Ascending aorta (tissue), 2 donors: ENCODE measurements around the gene OPRM1. TPM values are rescaled to one million over a fixed set of nuclear protein-coding genes. Genes with fewer than 3 reads are reported as not detected.

Source experiments
- DNase-seq, 2 donors: peaks; one replicate each; pipeline ENCODE4 v3.0.0-alpha.2; 2019; ENCODE audit warnings: low spot score in 2 of 2
- H3K27ac ChIP-seq, 2 donors: fragments of 200-600 bp; sonication (generic); one replicate each; pipeline ENCODE4 v1.5.1; 2016 to 2017; ENCODE audit warnings: mild to moderate bottlenecking in 1 of 2
- H3K27me3 ChIP-seq: fragments of 200-600 bp; sonication (generic); one replicate; pipeline ENCODE4 v1.5.1; 2017
- H3K36me3 ChIP-seq, 2 donors: fragments of 200-600 bp; sonication (generic); one replicate each; pipeline ENCODE4 v1.5.1; 2016
- H3K4me1 ChIP-seq, 2 donors: fragments of 200-600 bp; sonication (generic); one replicate each; pipeline ENCODE4 v1.5.1; 2016 to 2017; ENCODE audit warnings: mild to moderate bottlenecking in 1 of 2
- H3K4me3 ChIP-seq, 2 donors: fragments of 200-600 bp; sonication (generic); one replicate each; pipeline ENCODE4 v1.5.1; 2016 to 2017; ENCODE audit warnings: mild to moderate bottlenecking in 1 of 2
- H3K9me3 ChIP-seq, 2 donors: fragments of 200-600 bp; sonication (generic); one replicate each; pipeline ENCODE4 v1.5.1; 2016
- CTCF ChIP-seq, 3 experiments: fragments of 200-600 bp in 2 of 3; fragments of 450-650 bp in 1 of 3; sonication (generic) in 2 of 3; IDR thresholded peaks; one replicate each; pipeline ENCODE4 v1.5.1; 2016 to 2019; ENCODE audit warnings: antibody characterized with exemption in 3 of 3, mild to moderate bottlenecking in 1 of 3, moderate library complexity in 1 of 3
- intact Hi-C: fragments of 100-400 bp; cut with DNase I; formaldehyde crosslinking; loops from one replicate; pipeline ENCODE4 v1.15.1; 2023
- total RNA-seq: library from RNA; depleted of rRNA; stranded (reverse); fragments of >200 nt; gene quantifications from one replicate; pipeline ENCODE4 v1.1.0, GENCODE V29; 2016

The OPRM1 gene
- total RNA-seq, 1 donor from 2014 or later: not detected

GRCh38 chr6:154219250-154219649 is 180.2 kb downstream of the OPRM1 start:
- H3K27ac ChIP-seq: no peak overlapping the region
- H3K4me3 ChIP-seq: no peak overlapping the region
- H3K9me3 ChIP-seq: no peaks in the 10 kb centered on the region
- H3K27me3 ChIP-seq: no peaks in the 10 kb centered on the region
- intact Hi-C loops: no loop called here
- no peak for TF ChIP-seq CTCF (IDR thresholded peaks at IDR 0.05)
- no peaks in the 10 kb centered on the region for H3K36me3 ChIP-seq
- no peak for DNase-seq
- H3K4me1 ChIP-seq: no peaks in the 10 kb centered on the region

- H3K36me3 ChIP-seq: no peaks in the 10 kb centered on the region
- H3K4me1 ChIP-seq: no peaks in the 10 kb centered on the region
- H3K27ac ChIP-seq: no peak overlapping the region
- TF ChIP-seq CTCF (IDR thresholded peaks at IDR 0.05): no peak
- no peak overlapping the region for H3K4me3 ChIP-seq
- no peaks in the 10 kb centered on the region for H3K27me3 ChIP-seq
- DNase-seq: no peak
- intact Hi-C loops: no loop called here
- H3K9me3 ChIP-seq: no peaks in the 10 kb centered on the region
Measured at GRCh38 chr6:154222716-154223115, 183.7 kb downstream of the OPRM1 start.

- no peak for DNase-seq
- Histone ChIP-seq H3K9me3 (no peaks in the 10 kb centered on the region), H3K36me3 (no peaks in the 10 kb centered on the region), H3K27me3 (no peaks in the 10 kb centered on the region), H3K27ac (no peak overlapping the region), H3K4me1 (no peaks in the 10 kb centered on the region), H3K4me3 (no peak overlapping the region)
- no peak for TF ChIP-seq CTCF (IDR thresholded peaks at IDR 0.05)
- intact Hi-C loops: no loop called here
Measured at GRCh38 chr6:154223296-154223695, 184.3 kb downstream of the OPRM1 start.

- intact Hi-C loops: no loop called here
- H3K27ac ChIP-seq: no peak overlapping the region
Measured at GRCh38 chr6:154226461-154226860, 187.4 kb downstream of the OPRM1 start.

GRCh38 chr6:154227862-154228520 is 189.0 kb downstream of the OPRM1 start:
- DNase-seq: no peak
- no peak overlapping the region for H3K4me3 ChIP-seq
- H3K9me3 ChIP-seq: no peaks in the 10 kb centered on the region
- intact Hi-C loops: no loop called here
- no peaks in the 10 kb centered on the region for H3K27me3 ChIP-seq
- no peak for TF ChIP-seq CTCF (IDR thresholded peaks at IDR 0.05)
- H3K27ac ChIP-seq: no peak overlapping the region
- no peaks in the 10 kb centered on the region for H3K36me3 ChIP-seq
- no peaks in the 10 kb centered on the region for H3K4me1 ChIP-seq

More at GRCh38 chr6:154226461-154226860, 187.4 kb downstream of the OPRM1 start:
- H3K36me3 ChIP-seq: no peaks in the 10 kb centered on the region
- no peaks in the 10 kb centered on the region for H3K4me1 ChIP-seq
- no peaks in the 10 kb centered on the region for H3K27me3 ChIP-seq
- no peak for DNase-seq
- no peaks in the 10 kb centered on the region for H3K9me3 ChIP-seq
- TF ChIP-seq CTCF (IDR thresholded peaks at IDR 0.05): no peak
- no peak overlapping the region for H3K4me3 ChIP-seq

GRCh38 chr6:154228521-154228905 is 189.5 kb downstream of the OPRM1 start:
- Histone ChIP-seq H3K36me3 (no peaks in the 10 kb centered on the region), H3K4me3 (no peak overlapping the region), H3K9me3 (no peaks in the 10 kb centered on the region), H3K27ac (no peak overlapping the region), H3K27me3 (no peaks in the 10 kb centered on the region), H3K4me1 (no peaks in the 10 kb centered on the region)
- no peak for DNase-seq
- TF ChIP-seq CTCF (IDR thresholded peaks at IDR 0.05): no peak
- intact Hi-C loops: no loop called here
